ENCODE measurements around the gene CSNK2B. TPM values are rescaled to one million over a fixed set of nuclear protein-coding genes. Genes with fewer than 3 reads are reported as not detected.

The CSNK2B gene
- total RNA-seq, 2 experiments from 2014 or later: 239 to 346 TPM

DNA sequence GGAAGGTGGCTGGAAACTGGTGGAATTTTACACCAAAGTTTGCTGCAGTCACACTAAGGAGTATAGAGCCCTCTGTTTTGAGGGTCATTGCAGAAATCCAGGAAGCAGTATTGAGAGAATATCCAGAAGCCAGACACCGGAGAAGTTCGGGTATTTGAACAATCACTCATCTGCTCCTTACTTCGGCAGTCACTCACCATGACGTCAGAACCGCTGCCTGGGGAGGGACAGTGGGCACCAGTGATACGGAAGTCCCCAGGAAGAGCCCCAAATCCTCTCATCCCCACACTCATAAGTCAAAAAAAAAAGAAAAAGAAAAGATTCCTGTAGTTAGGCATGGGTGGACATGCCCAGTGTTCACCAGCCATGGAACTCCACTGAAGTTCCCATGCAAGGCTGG, 11.0 kb downstream of the CSNK2B start:
- DNase-seq: no peak

GRCh38 chr6:31677955-31678354, 12.1 kb downstream of the CSNK2B start:
- H3K4me3 Mint-ChIP-seq: no peak overlapping the region
- POLR2A ChIA-PET: interaction anchor here (0.7 kb wide), 1 partner anchor 61 kb away, joined by 3 read pairs; no protein-coding TSS in a partner anchor
- intact Hi-C loops (cut with DNase I, micrococcal nuclease): no loop called here
- CTCF ChIA-PET: interaction anchor here (0.6 to 1.6 kb wide), 3 partner anchors 13 to 185 kb away, joined by 3 to 4 read pairs (median 3); partner anchors contain the start of gene NEU1
- no peak overlapping the region for H3K27ac Mint-ChIP-seq
- no peaks in the 10 kb centered on the region for H3K27me3 Mint-ChIP-seq
- no peak for DNase-seq
- H3K36me3 Mint-ChIP-seq (ENCODE audit: low read depth): peaks cover 5% of the 10 kb centered on the region
- ATAC-seq: no peak
- no peaks in the 10 kb centered on the region for H3K9me3 Mint-ChIP-seq (ENCODE audit: low read depth)
- H3K4me1 Mint-ChIP-seq: peaks cover 15% of the 10 kb centered on the region

More for the DNA sequence above, 11.0 kb downstream of the CSNK2B start:
- H3K36me3 Mint-ChIP-seq (ENCODE audit: low read depth): peaks cover 13% of the 10 kb centered on the region
- H3K4me1 Mint-ChIP-seq: peaks cover 15% of the 10 kb centered on the region
- no peak for ATAC-seq
- no peak overlapping the region for H3K27ac Mint-ChIP-seq
- no peaks in the 10 kb centered on the region for H3K27me3 Mint-ChIP-seq
- no peaks in the 10 kb centered on the region for H3K9me3 Mint-ChIP-seq (ENCODE audit: low read depth)
- no peak overlapping the region for H3K4me3 Mint-ChIP-seq
- ChIA-PET POLR2A (interaction anchor here (0.7 kb wide), 1 partner anchor 65 kb away, joined by 3 read pairs; no protein-coding TSS in a partner anchor), CTCF (interaction anchor here (0.6 kb wide), 1 partner anchor 188 kb away, joined by 3 read pairs; no protein-coding TSS in a partner anchor)
- intact Hi-C loops (cut with DNase I, micrococcal nuclease): no loop called here

- Mint-ChIP-seq H3K36me3 (ENCODE audit: low read depth) (no peaks in the 10 kb centered on the region), H3K4me3 (peak within 1 kb of the TSS; percentile 66), H3K4me1 (peaks cover 15% of the 10 kb centered on the region), H3K27ac (peak within 1 kb of the TSS; percentile 49), H3K27me3 (no peaks in the 10 kb centered on the region), H3K9me3 (ENCODE audit: low read depth) (no peaks in the 10 kb centered on the region)
- intact Hi-C loops (cut with DNase I, micrococcal nuclease): loop anchor here (1.0 to 10.0 kb wide), 10 partner anchors 23 to 277 kb away; partner anchors contain the start of genes NELFE (in 2 of the 2), NEU1 (in 2 of the 2), SKIC2 (in 2 of the 2) and ABHD16A (in 1 of the 2)
- ATAC-seq (peak; percentile 80), DNase-seq (peak; percentile 80)
- POLR2A ChIA-PET: interaction anchor here (0.5 to 0.8 kb wide), 2 partner anchors 38 to 146 kb away, joined by 3 read pairs; no protein-coding TSS in a partner anchor
- CTCF ChIA-PET: interaction anchor here (0.6 to 1.0 kb wide), 7 partner anchors 10 to 179 kb away, joined by 3 to 6 read pairs (median 3); partner anchors contain the start of gene LY6G6D
Measured at GRCh38 chr6:31680226-31681134, 14.6 kb downstream of the CSNK2B start, which contains the start of gene LY6G5C. Gene LY6G5C, minus strand, starts transcription at chr6:31681067. Its CDS starts 694 bp downstream, at chr6:31680373.

DNA sequence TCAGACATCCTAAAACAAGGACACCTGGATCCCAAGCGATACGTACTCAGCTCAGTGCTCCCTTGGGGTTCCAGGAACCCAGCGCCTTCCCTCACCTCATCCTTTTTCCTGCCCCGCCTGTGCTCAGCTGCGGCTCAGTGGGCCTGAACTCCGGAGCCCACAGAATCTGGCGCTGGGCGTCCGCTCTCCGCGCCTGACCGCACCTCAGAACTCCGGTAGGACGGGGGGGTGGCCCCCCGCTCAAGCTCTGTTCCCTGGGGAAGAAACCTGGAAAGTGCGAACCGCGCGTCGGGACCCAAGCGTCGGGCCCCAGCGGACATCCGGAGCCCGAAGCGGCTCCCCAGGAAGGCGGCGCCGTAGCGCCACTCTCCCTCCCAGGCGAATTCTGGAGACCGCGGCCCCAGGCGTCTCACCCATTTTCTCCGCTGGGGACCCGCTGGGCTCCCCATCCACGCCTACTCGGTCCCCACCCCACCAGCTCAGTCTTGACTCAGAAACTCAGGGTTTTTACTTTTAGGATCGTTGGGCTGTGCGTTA, 15.3 kb downstream of the CSNK2B start:
- intact Hi-C loops (cut with DNase I, micrococcal nuclease): loop anchor here (1.0 to 10.0 kb wide), 7 partner anchors 22 to 276 kb away; partner anchors contain the start of genes NELFE (in 2 of the 2), SKIC2 (in 2 of the 2), ABHD16A (in 1 of the 2) and DDAH2 (in 1 of the 2)
- POLR2A ChIA-PET: interaction anchor here (0.5 to 0.8 kb wide), 2 partner anchors 39 to 145 kb away, joined by 3 read pairs; no protein-coding TSS in a partner anchor
- peak overlapping the region; percentile 49 for H3K27ac Mint-ChIP-seq

DNA sequence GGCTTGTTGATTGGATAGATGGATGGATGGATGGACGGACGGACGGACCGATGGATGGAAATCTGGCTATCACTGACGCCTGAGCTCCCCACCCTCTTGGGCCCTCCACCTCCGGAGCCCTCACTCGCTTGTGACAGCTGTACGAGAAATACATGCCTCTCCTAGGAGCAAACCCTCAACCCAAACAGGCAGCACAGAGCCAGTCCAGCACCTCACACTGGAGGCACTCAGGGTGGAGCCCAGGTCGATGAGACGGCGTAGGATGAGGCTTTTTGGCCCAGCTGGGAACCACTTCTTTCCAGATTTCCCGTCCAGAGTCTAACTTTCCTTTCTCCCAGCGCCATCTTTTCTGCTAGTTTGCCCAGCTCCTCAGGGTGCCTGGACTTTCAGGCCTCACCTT, 17.7 kb downstream of the CSNK2B start:
- no peak overlapping the region for H3K27ac Mint-ChIP-seq
- H3K27me3 Mint-ChIP-seq: no peaks in the 10 kb centered on the region
- H3K4me1 Mint-ChIP-seq: peaks cover 15% of the 10 kb centered on the region
- CTCF ChIA-PET: interaction anchor here (0.6 to 1.6 kb wide), 3 partner anchors 86 to 163 kb away, joined by 3 to 5 read pairs (median 4); no protein-coding TSS in a partner anchor
- no peak overlapping the region for H3K4me3 Mint-ChIP-seq
- intact Hi-C loops (cut with DNase I, micrococcal nuclease): loop anchor here (5.0 to 10.0 kb wide), 3 partner anchors 179 to 274 kb away; partner anchors contain the start of genes NELFE (in 2 of the 2), SKIC2 (in 2 of the 2) and NEU1 (in 1 of the 2)
- POLR2A ChIA-PET: no interaction called here
- peaks cover 8% of the 10 kb centered on the region for H3K36me3 Mint-ChIP-seq (ENCODE audit: low read depth)
- DNase-seq: no peak
- no peak for ATAC-seq
- H3K9me3 Mint-ChIP-seq (ENCODE audit: low read depth): no peaks in the 10 kb centered on the region

More for the DNA sequence above, 15.3 kb downstream of the CSNK2B start:
- Mint-ChIP-seq H3K36me3 (ENCODE audit: low read depth) (no peaks in the 10 kb centered on the region), H3K4me1 (peaks cover 15% of the 10 kb centered on the region), H3K27me3 (no peaks in the 10 kb centered on the region), H3K4me3 (peak overlapping the region; percentile 66), H3K9me3 (ENCODE audit: low read depth) (no peaks in the 10 kb centered on the region)
- ATAC-seq (peak; percentile 76), DNase-seq (peak; percentile 72)
- CTCF ChIA-PET: interaction anchor here (0.7 to 1.0 kb wide), 7 partner anchors 26 to 241 kb away, joined by 3 to 4 read pairs (median 4); no protein-coding TSS in a partner anchor

DNA sequence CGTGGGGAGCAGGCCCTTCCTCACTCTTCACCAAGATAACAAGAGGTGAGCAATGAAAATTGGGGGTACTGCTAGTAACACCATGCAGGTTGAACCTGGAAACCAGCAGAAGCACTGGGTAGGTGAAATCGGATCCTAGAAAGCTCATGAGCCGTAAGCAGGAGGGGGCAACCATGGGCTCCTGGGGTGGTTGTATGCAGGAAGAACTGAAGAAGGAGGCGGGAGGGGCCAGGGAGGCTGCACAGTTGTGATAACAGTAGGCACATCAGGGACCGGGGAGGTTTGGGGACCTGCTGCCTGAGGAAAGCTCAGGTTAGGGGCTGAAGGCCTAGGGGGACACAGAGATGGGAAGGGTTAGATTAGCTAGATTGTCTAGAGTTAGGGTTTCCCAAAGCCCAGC, 20.6 kb downstream of the CSNK2B start:
- no peak overlapping the region for H3K27ac Mint-ChIP-seq
- H3K9me3 Mint-ChIP-seq (ENCODE audit: low read depth): no peaks in the 10 kb centered on the region
- CTCF ChIA-PET: interaction anchor here (0.6 kb wide), 1 partner anchor 146 kb away, joined by 3 read pairs; no protein-coding TSS in a partner anchor
- H3K27me3 Mint-ChIP-seq: no peaks in the 10 kb centered on the region
- no peak for DNase-seq
- H3K4me3 Mint-ChIP-seq: no peak overlapping the region
- peaks cover 12% of the 10 kb centered on the region for H3K36me3 Mint-ChIP-seq (ENCODE audit: low read depth)
- ATAC-seq: no peak
- POLR2A ChIA-PET: interaction anchor here (0.7 kb wide), 1 partner anchor 25 kb away, joined by 3 read pairs; no protein-coding TSS in a partner anchor
- intact Hi-C loops (cut with DNase I, micrococcal nuclease): loop anchor here in 1 of 2 experiments (10.0 kb wide), 1 partner anchor 268 kb away; the partner anchor contains the start of genes NELFE and SKIC2
- peaks cover 9% of the 10 kb centered on the region for H3K4me1 Mint-ChIP-seq

GRCh38 chr6:31687321-31687720, 21.4 kb downstream of the CSNK2B start:
- H3K4me3 Mint-ChIP-seq: no peak overlapping the region
- ATAC-seq: no peak
- H3K27me3 Mint-ChIP-seq: no peaks in the 10 kb centered on the region

DNA sequence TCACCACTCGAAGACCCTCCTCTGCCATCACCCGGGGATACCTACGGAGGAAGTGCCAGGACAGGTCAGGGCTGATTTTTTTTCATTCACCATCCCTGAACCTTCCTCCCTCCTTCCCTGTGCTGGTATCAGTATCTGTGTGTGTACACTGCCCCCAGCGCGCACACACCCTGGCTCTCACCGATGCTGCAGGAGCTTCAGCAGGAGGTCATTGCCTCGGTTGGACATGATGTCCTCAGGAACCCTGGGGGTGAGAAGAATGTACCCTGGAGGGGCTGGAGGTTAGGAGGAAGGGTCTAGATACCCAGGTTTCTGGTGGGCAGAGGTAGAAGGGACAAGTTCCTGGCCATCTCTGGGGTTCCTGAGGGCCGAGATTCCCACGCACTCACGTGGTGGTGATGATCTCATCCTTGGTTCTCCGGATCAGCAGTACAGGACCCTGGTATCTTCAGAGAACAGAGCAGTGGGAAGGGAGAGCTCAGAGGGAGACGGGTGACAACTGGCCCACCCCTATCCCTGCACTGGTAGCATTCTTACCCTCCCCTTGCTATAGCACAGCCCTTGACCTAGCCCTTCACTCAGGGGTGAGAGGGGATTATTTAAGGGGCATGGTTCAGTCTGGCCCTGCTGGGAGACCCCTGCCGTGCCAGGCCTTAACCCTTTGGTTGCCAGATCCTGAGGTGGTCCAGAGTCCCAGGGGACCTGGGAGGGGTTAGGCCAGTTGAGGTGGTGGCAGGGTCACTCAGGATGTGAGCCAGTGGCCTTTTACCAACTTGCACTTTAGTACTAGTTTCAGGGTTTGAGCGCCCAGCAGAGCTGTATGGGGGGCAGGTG, 22.2 kb downstream of the CSNK2B start:
- ChIA-PET POLR2A (no interaction called here), CTCF (no interaction called here)
- no peak for ATAC-seq
- no peaks in the 10 kb centered on the region for H3K9me3 Mint-ChIP-seq (ENCODE audit: low read depth)
- peaks cover 17% of the 10 kb centered on the region for H3K36me3 Mint-ChIP-seq (ENCODE audit: low read depth)
- H3K27me3 Mint-ChIP-seq: no peaks in the 10 kb centered on the region
- no peak overlapping the region for H3K4me3 Mint-ChIP-seq
- no peak for DNase-seq
- H3K4me1 Mint-ChIP-seq: peaks cover 7% of the 10 kb centered on the region
- no peak overlapping the region for H3K27ac Mint-ChIP-seq
- intact Hi-C loops (cut with DNase I, micrococcal nuclease): loop anchor here in 1 of 2 experiments (10.0 kb wide), 1 partner anchor 267 kb away; the partner anchor contains the start of genes NELFE and SKIC2

More at GRCh38 chr6:31687321-31687720, 21.4 kb downstream of the CSNK2B start:
- intact Hi-C loops (cut with DNase I, micrococcal nuclease): loop anchor here in 1 of 2 experiments (10.0 kb wide), 1 partner anchor 267 kb away; the partner anchor contains the start of genes NELFE and SKIC2
- no peaks in the 10 kb centered on the region for H3K9me3 Mint-ChIP-seq (ENCODE audit: low read depth)
- ChIA-PET POLR2A (interaction anchor here (0.6 kb wide), 1 partner anchor 271 kb away, joined by 4 read pairs; the partner anchor contains the start of genes NELFE and SKIC2), CTCF (no interaction called here)
- no peak overlapping the region for H3K27ac Mint-ChIP-seq
- H3K36me3 Mint-ChIP-seq (ENCODE audit: low read depth): peaks cover 12% of the 10 kb centered on the region
- peaks cover 7% of the 10 kb centered on the region for H3K4me1 Mint-ChIP-seq
- no peak for DNase-seq

DNA sequence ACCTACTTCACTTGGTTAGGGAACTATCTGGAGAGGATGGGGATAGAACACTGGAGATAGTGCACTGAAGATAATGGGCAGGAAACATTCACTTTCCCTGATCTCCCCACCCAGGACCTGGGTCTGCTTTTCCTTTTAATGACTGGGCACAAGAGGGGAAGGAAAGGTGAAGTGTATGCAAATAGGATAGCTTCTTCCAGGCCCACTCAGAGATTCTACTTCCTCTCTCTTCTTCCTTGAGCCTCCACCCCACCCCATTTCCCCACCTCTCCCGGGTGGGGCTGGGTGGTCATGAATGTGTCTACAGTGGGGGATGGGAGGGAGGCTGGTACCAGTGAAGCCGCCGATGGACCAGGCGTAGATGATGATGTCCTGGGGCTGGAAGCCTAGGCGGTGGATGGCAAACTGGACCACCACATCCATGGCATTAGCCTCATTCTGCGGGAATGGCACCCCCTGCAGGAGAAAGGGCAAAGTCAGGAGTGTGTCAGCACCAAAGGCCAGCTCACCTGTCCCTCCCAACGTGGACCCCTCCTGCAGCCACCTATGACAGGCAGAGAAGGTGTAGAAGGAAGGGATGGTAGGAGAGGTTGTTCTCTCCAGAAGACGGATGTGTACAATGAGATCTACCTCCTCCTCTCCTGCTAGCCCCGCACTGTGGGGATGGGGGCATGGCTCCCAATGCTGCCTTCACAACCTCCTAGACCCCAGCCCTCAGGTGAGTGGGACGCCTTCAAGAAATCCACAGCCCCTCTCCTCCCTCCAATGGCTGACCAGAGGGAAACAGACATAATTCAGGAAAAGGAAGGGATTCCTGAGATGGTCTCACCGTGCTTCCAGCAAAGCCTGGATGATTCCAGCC, 23.6 kb downstream of the CSNK2B start:
- Mint-ChIP-seq H3K36me3 (ENCODE audit: low read depth) (peaks cover 24% of the 10 kb centered on the region), H3K4me1 (peaks cover 7% of the 10 kb centered on the region), H3K27ac (no peak overlapping the region), H3K27me3 (no peaks in the 10 kb centered on the region), H3K4me3 (no peak overlapping the region), H3K9me3 (ENCODE audit: low read depth) (no peaks in the 10 kb centered on the region)
- intact Hi-C loops (cut with DNase I, micrococcal nuclease): loop anchor here in 1 of 2 experiments (10.0 kb wide), 1 partner anchor 265 kb away; the partner anchor contains the start of genes NELFE and SKIC2
- DNase-seq (peak; percentile 35), ATAC-seq (no peak)
- CTCF ChIA-PET: interaction anchor here (0.7 to 1.6 kb wide), 6 partner anchors 11 to 173 kb away, joined by 3 to 6 read pairs (median 4); no protein-coding TSS in a partner anchor
- POLR2A ChIA-PET: no interaction called here

All from activated CD4-positive, alpha-beta T cell treated with anti-CD3 and anti-CD28 coated beads for 36 hours (primary cell).